HepG2 (cell line): ENCODE measurements around the gene TALDO1. TPM values are rescaled to one million over a fixed set of nuclear protein-coding genes. Genes with fewer than 3 reads are reported as not detected.

ENCODE experiments used
- ATAC-seq: fragments of 200-7000 bp; cut with Tn5 transposase; 3 replicates; pipeline ENCODE4 v1.9.1; 2020; ENCODE audit warnings: mild to moderate bottlenecking, moderate library complexity
- BruUV-seq: library from RNA; stranded (reverse); fragments of 400-500 nt; replicated peaks from 2 replicates; lab custom pipeline; 2021; lab: Mats Ljungman, UMichigan
- CTCF ChIA-PET: fragments of 300-600 bp; formaldehyde crosslinking; extraction: SDS; loops from one replicate; lab custom pipeline; 2021; ENCODE audit warnings: low total read pairs, inconsistent platforms, low intra/inter-chr PET ratio; lab: Yijun Ruan, JAX
- POLR2A ChIA-PET: fragments of 350-600 bp; sonication (Branson Sonifier 250); formaldehyde crosslinking; loops from one replicate; lab custom pipeline; 2020; ENCODE audit warnings: antibody characterized with exemption, inconsistent platforms; lab: Yijun Ruan, JAX
- DNase-seq: peaks from one replicate; pipeline ENCODE4 v3.0.0-alpha.2; 2015; ENCODE audit warnings: low spot score
- FAIRE-seq: peaks from 3 replicates; lab custom pipeline; 2011; peaks lifted over from hg19 to GRCh38; lab: Jason Lieb, UNC
- H2AFZ ChIP-seq: one replicate; pipeline ENCODE4 v1.6.1; 2011; ENCODE audit warnings: low read length, inconsistent platforms
- H3K27ac ChIP-seq: fragments of 300-600 bp; 3 replicates; pipeline ENCODE4 v1.8.0; 2011; ENCODE audit warnings: mixed run types, mild to moderate bottlenecking, mixed read lengths, low read length, inconsistent platforms; ENCODE audit not compliant: insufficient read depth; ENCODE audit errors: extremely low read length
- H3K27me3 ChIP-seq, 2 experiments: fragments of 200-600 bp in 1 of 2; 2 replicates in 1 of 2; 3 replicates in 1 of 2; pipeline versions ENCODE4 v1.6.0 to v1.8.0; 2011; ENCODE audit warnings: low read length in 2 of 2, mild to moderate bottlenecking in 2 of 2, moderate library complexity in 2 of 2, inconsistent platforms in 1 of 2; ENCODE audit not compliant: insufficient read depth in 2 of 2, control insufficient read depth in 1 of 2
- H3K36me3 ChIP-seq, 2 experiments: fragments of 200-600 bp in 1 of 2; replicated peaks in 1 of 2; 2 replicates in 1 of 2; 3 replicates in 1 of 2; pipeline versions ENCODE4 v1.5.1 to v1.8.0; 2011; ENCODE audit warnings: low read length in 2 of 2, inconsistent platforms in 1 of 2; ENCODE audit not compliant: insufficient read depth in 2 of 2, control insufficient read depth in 1 of 2
- H3K4me1 ChIP-seq: 2 replicates; pipeline ENCODE4 v1.5.1; 2012; ENCODE audit warnings: low read length, inconsistent platforms; ENCODE audit not compliant: insufficient read depth
- H3K4me2 ChIP-seq: 2 replicates; pipeline ENCODE4 v1.6.0; 2011; ENCODE audit warnings: low read depth, low read length, inconsistent platforms
- H3K4me3 ChIP-seq, 3 experiments: fragments of 200-600 bp in 1 of 3; sonication (generic), shearing (Covaris generic) in 1 of 3; replicated peaks in 1 of 3; 2 replicates each; pipeline ENCODE4 v1.5.1; 2011 to 2016; ENCODE audit warnings: low read length in 3 of 3, inconsistent platforms in 2 of 3, low read depth in 2 of 3, mild to moderate bottlenecking in 2 of 3, control low read depth in 1 of 3, mixed read lengths in 1 of 3; ENCODE audit not compliant: insufficient read depth in 1 of 3
- H3K79me2 ChIP-seq: one replicate; pipeline ENCODE4 v1.6.1; 2011; ENCODE audit warnings: low read length, inconsistent platforms; ENCODE audit not compliant: insufficient read depth
- H3K9ac ChIP-seq: 2 replicates; pipeline ENCODE4 v1.6.0; 2011; ENCODE audit warnings: mild to moderate bottlenecking, low read depth, low read length, inconsistent platforms; ENCODE audit not compliant: insufficient read depth
- H3K9me3 ChIP-seq: 2 replicates; pipeline ENCODE4 v1.5.1; 2012; ENCODE audit warnings: mild to moderate bottlenecking, low read length
- H4K20me1 ChIP-seq: 2 replicates; pipeline ENCODE4 v1.6.0; 2011; ENCODE audit warnings: inconsistent platforms, mild to moderate bottlenecking, low read length, moderate library complexity; ENCODE audit not compliant: insufficient read depth
- AKAP8 ChIP-seq: sonication (generic); formaldehyde crosslinking; IDR thresholded peaks from 2 replicates; pipeline ENCODE4 v1.5.1; 2020; ENCODE audit warnings: mild to moderate bottlenecking, missing genetic modification reagents
- CHD4 ChIP-seq: fragments of 200-600 bp; sonication (generic); IDR thresholded peaks from 2 replicates; pipeline ENCODE4 v1.7.0; 2017; ENCODE audit warnings: mild to moderate bottlenecking, low read length, borderline replicate concordance
- HNF4A ChIP-seq: sonication (generic); formaldehyde crosslinking; IDR thresholded peaks from 2 replicates; pipeline ENCODE4 v1.4.0; 2020; ENCODE audit warnings: missing genetic modification reagents
- KLF12 ChIP-seq: sonication (generic); formaldehyde crosslinking; IDR thresholded peaks from 2 replicates; pipeline ENCODE4 v1.4.0; 2020; ENCODE audit warnings: missing genetic modification reagents, borderline replicate concordance
- NFKB2 ChIP-seq: sonication (generic); formaldehyde crosslinking; IDR thresholded peaks from 2 replicates; pipeline ENCODE4 v1.4.0; 2020; ENCODE audit warnings: missing genetic modification reagents, borderline replicate concordance
- PBX2 ChIP-seq: IDR thresholded peaks from 2 replicates; pipeline ENCODE4 v1.6.1; 2016; ENCODE audit warnings: control low read depth
- PHF5A ChIP-seq: IDR thresholded peaks from one replicate; pipeline ENCODE4 v1.6.1; 2018; ENCODE audit warnings: low read depth, missing genetic modification reagents; ENCODE audit not compliant: unreplicated experiment
- TEAD3 ChIP-seq: optimal IDR thresholded peaks from 2 replicates; pipeline ENCODE3; 2016; ENCODE audit warnings: borderline replicate concordance
- ZNF225 ChIP-seq: sonication (generic); formaldehyde crosslinking; IDR thresholded peaks from 2 replicates; pipeline ENCODE4 v1.4.0; 2020; ENCODE audit warnings: mild to moderate bottlenecking, missing genetic modification reagents
- ZNF674 ChIP-seq: sonication (generic); formaldehyde crosslinking; IDR thresholded peaks from 2 replicates; pipeline ENCODE4 v1.5.0; 2020; ENCODE audit warnings: low read depth, mild to moderate bottlenecking, missing genetic modification reagents
- WGBS: methylation state at CpG from one replicate; pipeline ENCODE4 v1.1.6; 2017; ENCODE audit warnings: low lambda C conversion rate; 5-methylcytosine and 5-hydroxymethylcytosine counted together
- in situ Hi-C: cut with HindIII; loops from 2 replicates; pipeline ENCODE4 v1.10.0; 2017; ENCODE audit warnings: low pct_unique_long_range_greater_than_20kb; ENCODE audit not compliant: extremely low pct_ligation_motif_present
- intact Hi-C: fragments of 100-400 bp; cut with micrococcal nuclease; formaldehyde crosslinking; loops from one replicate; pipeline ENCODE4 v1.10.0; 2022; ENCODE audit not compliant: unreplicated experiment
- polyA plus RNA-seq, 8 experiments: library from polyadenylated mRNA; depleted of rRNA in 3 of 8; stranded (reverse) in 7 of 8; unstranded in 1 of 8; fragments of >200 nt; fragmentation: Illumina TruSeq in 4 of 8; extraction: Trizol in 4 of 8; gene quantifications; 2 replicates each; pipeline versions ENCODE4 v1.2.1 to v1.2.3, GENCODE V29; 2011 to 2016; ENCODE audit warnings: low read depth in 4 of 8, missing spikeins in 1 of 8, mixed read lengths in 1 of 8; ENCODE audit not compliant: insufficient read depth in 1 of 8
- total RNA-seq, 5 experiments: library from RNA; depleted of rRNA; stranded (reverse); fragments of >200 nt; fragmentation: Illumina TruSeq; extraction: Trizol; gene quantifications; 2 replicates each; pipeline ENCODE4 v1.2.3, GENCODE V29; 2016; ENCODE audit warnings: low read depth in 1 of 5
- TF ChIP-seq, protein P1 (sequence below): sonication (generic); formaldehyde crosslinking; IDR thresholded peaks from 2 replicates; pipeline ENCODE4 v1.4.0; 2020; ENCODE audit warnings: missing genetic modification reagents

TALDO1 gene
- total and polyA plus RNA-seq, 2 of the 13 experiments (the other 11 are each of a cell fraction or from before 2014, with no cell fraction given): 107 to 240 TPM

DNA sequence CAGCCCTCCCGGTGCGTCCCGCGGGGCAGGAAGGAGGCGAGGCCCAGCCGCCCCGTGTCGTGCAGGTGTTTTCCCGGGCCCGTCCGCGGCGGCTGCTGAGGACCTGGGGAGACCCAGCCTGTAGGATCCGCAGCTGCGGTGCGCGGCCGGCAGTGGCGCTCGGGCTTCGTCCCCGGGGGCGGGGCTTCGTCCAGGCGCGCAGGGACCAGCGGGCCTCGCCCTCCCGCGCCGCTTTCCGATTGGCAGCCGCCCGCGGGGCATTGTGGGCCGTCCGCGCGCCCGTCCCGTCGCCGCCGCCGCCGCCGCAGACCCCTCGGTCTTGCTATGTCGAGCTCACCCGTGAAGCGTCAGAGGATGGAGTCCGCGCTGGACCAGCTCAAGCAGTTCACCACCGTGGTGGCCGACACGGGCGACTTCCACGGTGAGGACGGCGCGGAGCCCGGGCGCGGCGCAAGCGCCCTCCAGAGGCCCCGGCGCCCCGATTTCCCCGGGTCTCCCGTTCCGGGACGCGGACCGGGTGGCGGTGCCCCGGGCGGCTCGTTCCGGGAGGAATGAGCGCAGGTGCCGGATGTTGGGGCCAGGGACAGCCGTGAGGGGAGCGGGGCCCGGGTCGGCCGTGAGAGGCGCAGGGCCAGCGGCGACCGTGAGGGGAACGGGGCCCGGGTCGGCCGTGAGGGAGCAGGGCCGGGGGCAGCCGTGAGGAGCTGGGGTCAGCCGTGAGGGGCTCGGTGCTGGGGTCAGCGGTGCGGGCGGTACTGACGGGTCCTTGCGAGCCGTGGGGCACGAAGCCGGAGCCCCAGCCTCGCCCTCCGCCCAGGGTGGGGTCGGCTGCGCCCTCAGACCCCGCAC is at the start of gene TALDO1 (continued):
- TF ChIP-seq, protein P1, sequence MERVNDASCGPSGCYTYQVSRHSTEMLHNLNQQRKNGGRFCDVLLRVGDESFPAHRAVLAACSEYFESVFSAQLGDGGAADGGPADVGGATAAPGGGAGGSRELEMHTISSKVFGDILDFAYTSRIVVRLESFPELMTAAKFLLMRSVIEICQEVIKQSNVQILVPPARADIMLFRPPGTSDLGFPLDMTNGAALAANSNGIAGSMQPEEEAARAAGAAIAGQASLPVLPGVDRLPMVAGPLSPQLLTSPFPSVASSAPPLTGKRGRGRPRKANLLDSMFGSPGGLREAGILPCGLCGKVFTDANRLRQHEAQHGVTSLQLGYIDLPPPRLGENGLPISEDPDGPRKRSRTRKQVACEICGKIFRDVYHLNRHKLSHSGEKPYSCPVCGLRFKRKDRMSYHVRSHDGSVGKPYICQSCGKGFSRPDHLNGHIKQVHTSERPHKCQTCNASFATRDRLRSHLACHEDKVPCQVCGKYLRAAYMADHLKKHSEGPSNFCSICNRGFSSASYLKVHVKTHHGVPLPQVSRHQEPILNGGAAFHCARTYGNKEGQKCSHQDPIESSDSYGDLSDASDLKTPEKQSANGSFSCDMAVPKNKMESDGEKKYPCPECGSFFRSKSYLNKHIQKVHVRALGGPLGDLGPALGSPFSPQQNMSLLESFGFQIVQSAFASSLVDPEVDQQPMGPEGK (CRISPR knock-in tag): peak; percentile 55; the same call in 1 of the 2 replicates
- TF ChIP-seq HNF4A: no peak
- TF ChIP-seq PHF5A (CRISPR knock-in tag): peak; percentile 26
- TF ChIP-seq ZNF225 (CRISPR knock-in tag): peak; percentile 22; the same call in 1 of the 2 replicates
- TF ChIP-seq KLF12 (CRISPR knock-in tag): peak; percentile 67; the same call in 1 of the 2 replicates
- peak; percentile 3 for TF ChIP-seq TEAD3 (CRISPR knock-in tag)
- no peak for TF ChIP-seq ZNF674 (CRISPR knock-in tag)

DNA sequence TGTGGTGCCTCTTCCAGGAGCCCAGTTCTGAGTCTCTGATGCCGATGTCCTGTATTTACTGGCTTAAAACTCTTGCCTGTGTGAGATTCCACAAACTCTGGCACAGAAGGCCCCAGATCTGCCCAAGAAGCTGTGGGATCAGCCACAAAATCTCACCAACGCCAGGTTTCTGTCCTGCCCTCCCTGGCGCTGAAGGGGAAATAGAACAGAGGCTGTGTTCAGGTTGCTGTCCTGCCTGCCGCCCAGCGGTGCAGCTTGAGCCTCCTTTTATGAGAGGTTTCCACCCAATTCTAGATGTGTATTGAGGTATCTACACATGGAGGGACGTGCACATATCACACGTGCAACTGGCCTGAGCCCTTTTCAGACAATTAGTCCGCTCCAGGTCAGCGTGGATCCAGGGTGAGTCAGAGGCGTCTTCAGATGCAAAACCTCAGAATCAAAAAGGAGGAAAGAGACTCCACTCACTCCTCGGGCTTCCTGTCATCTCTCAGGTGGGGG is 49.4 kb upstream of the TALDO1 start:
- FAIRE-seq (no peak), DNase-seq (no peak), ATAC-seq (no peak)
- no peak overlapping the region for H3K4me2 ChIP-seq
- no peaks in the 10 kb centered on the region for H3K9me3 ChIP-seq
- no TSS peak for BruUV-seq
- intact Hi-C loops: no loop called here
- peaks cover 28% of the 10 kb centered on the region for H3K79me2 ChIP-seq
- H4K20me1 ChIP-seq: no peaks in the 10 kb centered on the region; the same call in 1 of the 2 replicates
- in situ Hi-C loops: no loop called here
- H3K27ac ChIP-seq: peak overlapping the region; percentile 23
- POLR2A ChIA-PET: interaction anchor here (0.6 to 6.1 kb wide), 5 partner anchors 9 to 61 kb away, joined by 3 to 191 read pairs (median 22); partner anchors contain the start of gene EPS8L2
- H3K9ac ChIP-seq: 0 out of 2 replicates have a peak overlapping the region, but pooled peaks have one; percentile 4
- no peak overlapping the region for H2AFZ ChIP-seq
- CTCF ChIA-PET: interaction anchor here (4.8 kb wide), 1 partner anchor 30 kb away, joined by 20 read pairs; no protein-coding TSS in a partner anchor
- peaks cover 2 to 8% of the 10 kb centered on the region in 2 experiments; a peak in 3 of 5 replicates for H3K36me3 ChIP-seq
- WGBS: 95% methylated on average over 11 of the region's 11 CpGs
- TF ChIP-seq AKAP8 (CRISPR knock-in tag) (peak; percentile 15; the same call in 1 of the 2 replicates), PBX2 (CRISPR knock-in tag) (no peak), NFKB2 (CRISPR knock-in tag) (0 out of 2 replicates have a peak, but pooled peaks have one; percentile 8), CHD4 (no peak)
- no peaks in the 10 kb centered on the region; a peak in 1 of 5 replicates for H3K27me3 ChIP-seq
- no peak overlapping the region for H3K4me3 ChIP-seq
- peaks cover 70% of the 10 kb centered on the region for H3K4me1 ChIP-seq
